ENCODE results near the gene AFF1. TPM values are rescaled to one million over a fixed set of nuclear protein-coding genes. Genes with fewer than 3 reads are reported as not detected.

The AFF1 gene
- total RNA-seq, 2 donors from 2014 or later, result 43.2 to 56.2 TPM

GRCh38 chr4:86948276-86948675, 13.5 kb downstream of the AFF1 start:
- Mint-ChIP-seq H3K36me3 (peaks cover 4% of the 10 kb centered on the region), H3K4me1 (ENCODE audit: low read depth in 2 of 2) (peaks cover 26 to 33% of the 10 kb centered on the region in 2 donors), H3K9me3 (no peaks in the 10 kb centered on the region), H3K27me3 (no peaks in the 10 kb centered on the region), H3K4me3 (peak overlapping the region; percentile 32), H3K27ac (peak overlapping the region; percentile 24 to 69)
- no peak for ATAC-seq
- no peak for DNase-seq (ENCODE audit: low spot score)

- ATAC-seq (no peak), DNase-seq (ENCODE audit: low spot score) (no peak)
- H3K27me3 Mint-ChIP-seq, result no peaks in the 10 kb centered on the region
- no peaks in the 10 kb centered on the region for H3K9me3 Mint-ChIP-seq
- H3K4me3 Mint-ChIP-seq, result no peak overlapping the region
- peaks cover 21 to 24% of the 10 kb centered on the region in 2 donors for H3K4me1 Mint-ChIP-seq (ENCODE audit: low read depth in 2 of 2)
- H3K36me3 Mint-ChIP-seq, result peaks cover 4% of the 10 kb centered on the region
- H3K27ac Mint-ChIP-seq, result peak overlapping the region in 1 of 2 donors; percentile 43
These were observed 16.2 kb downstream of the AFF1 start for GRCh38 chr4:86950831-86951525.

- ATAC-seq (no peak), DNase-seq (ENCODE audit: low spot score) (no peak)
- no peak overlapping the region for H3K4me3 Mint-ChIP-seq
- H3K27ac Mint-ChIP-seq, result no peak overlapping the region
- no peaks in the 10 kb centered on the region for H3K9me3 Mint-ChIP-seq
- H3K4me1 Mint-ChIP-seq (ENCODE audit: low read depth in 2 of 2), result peaks cover 3 to 13% of the 10 kb centered on the region in 2 donors
- H3K27me3 Mint-ChIP-seq, result no peaks in the 10 kb centered on the region
- no peaks in the 10 kb centered on the region for H3K36me3 Mint-ChIP-seq
These were observed 21.2 kb downstream of the AFF1 start for GRCh38 chr4:86955888-86956451.

GRCh38 chr4:86957215-86957614, 22.4 kb downstream of the AFF1 start:
- Mint-ChIP-seq H3K4me1 (ENCODE audit: low read depth in 2 of 2) (peaks cover 10 to 22% of the 10 kb centered on the region in 2 donors), H3K9me3 (no peaks in the 10 kb centered on the region), H3K36me3 (no peaks in the 10 kb centered on the region), H3K27ac (no peak overlapping the region), H3K27me3 (no peaks in the 10 kb centered on the region), H3K4me3 (no peak overlapping the region)
- DNase-seq (ENCODE audit: low spot score), result no peak
- ATAC-seq, result no peak

- Mint-ChIP-seq H3K36me3 (no peaks in the 10 kb centered on the region), H3K27ac (peak overlapping the region; percentile 15 to 36), H3K27me3 (no peaks in the 10 kb centered on the region), H3K4me1 (ENCODE audit: low read depth in 2 of 2) (peaks cover 10 to 22% of the 10 kb centered on the region in 2 donors), H3K4me3 (no peak overlapping the region), H3K9me3 (no peaks in the 10 kb centered on the region)
- DNase-seq (ENCODE audit: low spot score), result no peak
- no peak for ATAC-seq
These were observed 25.0 kb downstream of the AFF1 start for GRCh38 chr4:86959588-86960500.

GRCh38 chr4:86960557-86960961, 25.7 kb downstream of the AFF1 start:
- Mint-ChIP-seq H3K4me3 (peak overlapping the region; percentile 20), H3K9me3 (no peaks in the 10 kb centered on the region), H3K4me1 (ENCODE audit: low read depth in 2 of 2) (peaks cover 10 to 22% of the 10 kb centered on the region in 2 donors), H3K27ac (no peak overlapping the region), H3K27me3 (no peaks in the 10 kb centered on the region), H3K36me3 (no peaks in the 10 kb centered on the region)
- ATAC-seq (no peak), DNase-seq (ENCODE audit: low spot score) (no peak)

- no peak for DNase-seq (ENCODE audit: low spot score)
- Mint-ChIP-seq H3K36me3 (no peaks in the 10 kb centered on the region), H3K4me1 (ENCODE audit: low read depth in 2 of 2) (peaks cover 10 to 22% of the 10 kb centered on the region in 2 donors), H3K4me3 (peak overlapping the region; percentile 70), H3K27ac (peak overlapping the region; percentile 66 to 81), H3K27me3 (no peaks in the 10 kb centered on the region), H3K9me3 (no peaks in the 10 kb centered on the region)
- ATAC-seq, result no peak
These were observed 26.3 kb downstream of the AFF1 start for GRCh38 chr4:86961116-86961515.

- DNase-seq (ENCODE audit: low spot score), result no peak
- Mint-ChIP-seq H3K9me3 (no peaks in the 10 kb centered on the region), H3K4me3 (peak overlapping the region; percentile 70), H3K27ac (peak overlapping the region; percentile 66 to 81), H3K36me3 (no peaks in the 10 kb centered on the region), H3K27me3 (no peaks in the 10 kb centered on the region), H3K4me1 (ENCODE audit: low read depth in 2 of 2) (peaks cover 10 to 19% of the 10 kb centered on the region in 2 donors)
- ATAC-seq, result peak; percentile 69 to 83
These were observed 26.9 kb downstream of the AFF1 start for GRCh38 chr4:86961605-86962295.

- H3K27me3 Mint-ChIP-seq, result no peaks in the 10 kb centered on the region
- no peak for ATAC-seq
These were observed 28.9 kb downstream of the AFF1 start for GRCh38 chr4:86963697-86964096.

GRCh38 chr4:86965019-86965976, 30.5 kb downstream of the AFF1 start:
- no peak for ATAC-seq
- Mint-ChIP-seq H3K27ac (no peak overlapping the region), H3K27me3 (no peaks in the 10 kb centered on the region), H3K36me3 (no peaks in the 10 kb centered on the region), H3K4me1 (ENCODE audit: low read depth in 2 of 2) (peaks cover 7 to 9% of the 10 kb centered on the region in 2 donors), H3K4me3 (no peak overlapping the region), H3K9me3 (no peaks in the 10 kb centered on the region)
- no peak for DNase-seq (ENCODE audit: low spot score)

More at GRCh38 chr4:86963697-86964096, 28.9 kb downstream of the AFF1 start:
- Mint-ChIP-seq H3K4me3 (no peak overlapping the region), H3K4me1 (ENCODE audit: low read depth in 2 of 2) (peaks cover 10 to 15% of the 10 kb centered on the region in 2 donors), H3K9me3 (no peaks in the 10 kb centered on the region), H3K27ac (no peak overlapping the region), H3K36me3 (no peaks in the 10 kb centered on the region)
- DNase-seq (ENCODE audit: low spot score), result no peak

- H3K27me3 Mint-ChIP-seq, result no peaks in the 10 kb centered on the region
- ATAC-seq, result no peak
- no peak overlapping the region for H3K27ac Mint-ChIP-seq
- no peak overlapping the region for H3K4me3 Mint-ChIP-seq
- H3K4me1 Mint-ChIP-seq (ENCODE audit: low read depth in 2 of 2), result peaks cover 0 to 5% of the 10 kb centered on the region in 2 donors
- H3K9me3 Mint-ChIP-seq, result no peaks in the 10 kb centered on the region
- DNase-seq (ENCODE audit: low spot score), result no peak
- H3K36me3 Mint-ChIP-seq, result no peaks in the 10 kb centered on the region
These were observed 32.3 kb downstream of the AFF1 start for GRCh38 chr4:86967073-86967472.

GRCh38 chr4:86967798-86968197, 33.0 kb downstream of the AFF1 start:
- no peaks in the 10 kb centered on the region for H3K36me3 Mint-ChIP-seq
- DNase-seq (ENCODE audit: low spot score) (no peak), ATAC-seq (no peak)
- no peaks in the 10 kb centered on the region for H3K27me3 Mint-ChIP-seq
- no peaks in the 10 kb centered on the region for H3K9me3 Mint-ChIP-seq
- H3K27ac Mint-ChIP-seq, result no peak overlapping the region
- H3K4me3 Mint-ChIP-seq, result no peak overlapping the region
- H3K4me1 Mint-ChIP-seq (ENCODE audit: low read depth in 2 of 2), result peaks cover 1 to 8% of the 10 kb centered on the region in 2 donors

Data from natural killer cell treated with Interleukin-12 subunit alpha and Interleukin-12 subunit beta and Interleukin-15 and Interleukin-18, amount 100 ng/mL, for 72 hours (primary cell).